ENCODE results near the gene MDC1. TPM values are rescaled to one million over a fixed set of nuclear protein-coding genes. Genes with fewer than 3 reads are reported as not detected.

Gene MDC1
- total RNA-seq, 5 donors from 2014 or later (not counting 1 experiment from before 2014, with no cell fraction given) = 42.3 to 69.7 (median 53.4) TPM

DNA sequence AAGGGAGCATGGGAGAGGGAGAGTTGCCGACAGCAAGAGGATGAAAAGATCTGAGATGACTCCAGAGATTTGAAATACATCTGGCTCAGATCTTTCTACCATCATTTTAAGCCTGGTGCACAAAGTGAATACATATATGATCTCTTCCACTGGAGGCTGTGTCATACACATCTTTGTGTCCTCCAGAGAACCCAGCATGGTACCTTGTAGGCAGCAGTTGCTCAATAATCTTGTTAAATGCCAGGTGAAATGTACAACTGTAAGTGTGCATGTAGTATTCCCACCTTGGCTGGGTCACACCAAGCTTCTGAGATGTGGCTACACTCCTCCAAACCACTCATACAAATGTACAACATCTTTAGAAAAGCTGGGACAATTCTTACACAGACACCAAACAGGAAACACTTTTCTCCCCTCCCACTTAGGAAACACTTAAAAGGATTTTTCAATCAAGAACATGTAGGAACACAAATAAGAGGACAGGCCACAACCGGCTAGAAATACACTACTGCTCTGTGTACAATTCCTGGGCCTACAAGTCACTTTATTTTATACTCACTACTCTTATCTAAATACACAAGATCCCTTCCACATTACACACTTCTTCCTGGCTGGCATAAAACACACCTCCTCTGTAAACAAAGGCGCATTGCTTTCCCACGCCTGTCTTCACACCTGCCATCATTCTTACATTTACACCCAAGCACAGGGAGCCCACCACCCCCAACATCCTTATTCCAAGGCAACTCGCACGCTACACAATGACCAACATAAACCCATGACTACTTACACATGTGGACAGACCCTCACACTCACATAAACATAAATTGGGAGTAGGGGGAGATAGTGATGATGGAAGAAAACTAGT, 31.1 kb upstream of the MDC1 start:
- H3K36me3 ChIP-seq (ENCODE audit: control insufficient read depth in 2 of 2, extremely low read depth in 1 of 2, insufficient read depth in 1 of 2, low read length in 1 of 2) = no peaks in the 10 kb centered on the region
- no peak overlapping the region for H3K4me3 Mint-ChIP-seq
- ChIA-PET CTCF (interaction anchor here (0.6 to 1.6 kb wide), 2 partner anchors 17 to 207 kb away, joined by 3 to 6 read pairs; no protein-coding TSS in a partner anchor), POLR2A (no interaction called here)
- peaks cover 2 to 16% of the 10 kb centered on the region in 2 experiments for H3K4me1 ChIP-seq (ENCODE audit: control insufficient read depth in 1 of 2, extremely low read depth in 1 of 2, insufficient read depth in 2 of 2, low read length in 2 of 2)
- ATAC-seq (replicated peaks in 1 of 4) = no peak
- H3K27ac ChIP-seq (ENCODE audit: low read length) = no peak overlapping the region
- no peaks in the 10 kb centered on the region for H3K9me3 ChIP-seq
- H3K4me3 ChIP-seq (ENCODE audit: control insufficient read depth in 1 of 2, extremely low read depth in 1 of 2, low read length in 1 of 2) = no peak overlapping the region
- H3K9me3 Mint-ChIP-seq = no peaks in the 10 kb centered on the region
- H3K27me3 ChIP-seq (replicated peaks in 1 of 2; ENCODE audit: control insufficient read depth in 2 of 2, extremely low read depth in 1 of 2, insufficient read depth in 2 of 2, low read length in 1 of 2) = no peaks in the 10 kb centered on the region
- no peaks in the 10 kb centered on the region for H3K27me3 Mint-ChIP-seq
- H3K36me3 Mint-ChIP-seq = no peaks in the 10 kb centered on the region
- peak overlapping the region; percentile 2 to 56 for H3K27ac Mint-ChIP-seq
- WGBS (ENCODE audit: insufficient coverage) = 73% methylated on average over 3 of the region's 6 CpGs
- no peak for DNase-seq
- H3K4me1 Mint-ChIP-seq = peaks cover 16 to 40% (median 26%) of the 10 kb centered on the region in 3 donors

DNA sequence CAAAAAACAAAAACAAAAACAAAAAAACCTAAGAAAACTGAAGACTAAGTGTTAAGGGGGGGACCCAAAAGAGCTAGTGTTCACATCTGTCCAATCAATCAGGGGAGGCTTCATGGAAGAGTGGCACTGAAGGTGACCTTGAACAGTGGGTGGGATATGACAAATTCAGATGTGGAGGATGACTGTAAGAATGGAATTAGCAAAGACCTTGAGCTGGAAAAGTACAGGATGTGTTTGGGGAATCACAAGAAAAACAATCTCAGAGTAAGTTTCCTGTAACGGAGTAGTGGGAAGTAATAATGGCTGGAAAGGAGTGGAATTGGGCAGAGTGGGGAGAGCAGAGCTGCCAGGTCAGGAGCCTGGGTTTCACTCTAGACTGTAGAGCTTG, 30.2 kb upstream of the MDC1 start:
- Histone ChIP-seq H3K27ac (ENCODE audit: low read length) (no peak overlapping the region), H3K36me3 (ENCODE audit: control insufficient read depth in 2 of 2, extremely low read depth in 1 of 2, insufficient read depth in 1 of 2, low read length in 1 of 2) (no peaks in the 10 kb centered on the region), H3K9me3 (no peaks in the 10 kb centered on the region), H3K27me3 (replicated peaks in 1 of 2; ENCODE audit: control insufficient read depth in 2 of 2, extremely low read depth in 1 of 2, insufficient read depth in 2 of 2, low read length in 1 of 2) (no peaks in the 10 kb centered on the region), H3K4me3 (ENCODE audit: control insufficient read depth in 1 of 2, extremely low read depth in 1 of 2, low read length in 1 of 2) (no peak overlapping the region), H3K4me1 (ENCODE audit: control insufficient read depth in 1 of 2, extremely low read depth in 1 of 2, insufficient read depth in 2 of 2, low read length in 2 of 2) (peaks cover 2 to 21% of the 10 kb centered on the region in 2 experiments)
- WGBS (ENCODE audit: insufficient coverage) = 100% methylated on average over 1 of the region's 1 CpG
- POLR2A ChIA-PET = no interaction called here
- ATAC-seq (replicated peaks in 1 of 4) (no peak), DNase-seq (no peak)
- H3K9me3 Mint-ChIP-seq = no peaks in the 10 kb centered on the region
- H3K27me3 Mint-ChIP-seq = no peaks in the 10 kb centered on the region
- peaks cover 18 to 41% (median 28%) of the 10 kb centered on the region in 3 donors for H3K4me1 Mint-ChIP-seq
- H3K4me3 Mint-ChIP-seq = no peak overlapping the region
- CTCF ChIA-PET = interaction anchor here (0.6 to 1.6 kb wide), 2 partner anchors 17 to 206 kb away, joined by 3 to 6 read pairs; no protein-coding TSS in a partner anchor
- H3K27ac Mint-ChIP-seq = peak overlapping the region; percentile 16 to 56
- no peaks in the 10 kb centered on the region for H3K36me3 Mint-ChIP-seq

DNA sequence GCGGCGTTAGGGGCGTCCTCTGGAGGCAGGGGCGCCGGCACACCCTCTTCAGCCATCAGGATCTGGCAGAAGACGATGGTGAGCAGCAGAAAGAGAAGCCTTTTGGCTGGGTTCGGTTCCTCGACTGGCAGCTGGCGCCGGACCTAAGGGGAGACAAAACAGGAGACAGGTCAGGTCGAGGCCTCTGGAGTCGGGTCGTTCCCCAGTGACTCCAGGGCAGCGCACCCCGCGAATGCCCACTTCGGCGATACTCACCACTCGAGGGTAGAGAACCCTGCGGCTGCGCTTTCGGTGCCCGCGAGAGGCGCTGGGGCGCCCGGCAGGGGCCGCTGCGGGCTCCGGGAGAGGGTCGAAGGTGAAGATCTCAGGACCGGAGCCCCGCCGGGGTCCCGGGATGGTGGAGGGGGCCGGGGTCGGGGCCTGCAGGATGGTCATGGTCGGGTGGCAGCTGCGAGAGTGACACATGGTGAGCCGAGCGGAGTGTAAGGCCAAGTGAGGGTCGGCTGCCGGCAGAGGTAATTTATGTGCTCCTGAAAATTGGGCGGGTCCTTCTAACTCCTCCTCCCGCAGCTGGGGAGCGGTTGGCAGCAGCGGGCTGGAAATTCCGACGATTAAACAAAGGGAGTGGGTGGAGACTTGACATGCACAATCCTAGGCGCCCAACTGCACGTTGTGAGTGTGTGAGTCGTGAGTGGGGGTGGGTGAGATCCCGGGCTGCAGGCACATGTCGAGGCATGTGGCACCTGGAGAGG, 27.1 kb upstream of the MDC1 start, which contains the start of gene IER3:
Gene IER3 (minus strand): TSS at position 494 of the 752 bp plus-strand sequence. CDS start 29 bp downstream, at position 465.
- peaks cover 46 to 64% (median 57%) of the 10 kb centered on the region in 3 donors for H3K4me1 Mint-ChIP-seq
- Histone ChIP-seq H3K9me3 (no peaks in the 10 kb centered on the region), H3K27ac (ENCODE audit: low read length) (peak within 1 kb of the TSS; percentile 74), H3K4me3 (ENCODE audit: control insufficient read depth in 1 of 2, extremely low read depth in 1 of 2, low read length in 1 of 2) (peak within 1 kb of the TSS; percentile 85 to 86), H3K4me1 (ENCODE audit: control insufficient read depth in 1 of 2, extremely low read depth in 1 of 2, insufficient read depth in 2 of 2, low read length in 2 of 2) (peaks cover 17 to 48% of the 10 kb centered on the region in 2 experiments), H3K36me3 (ENCODE audit: control insufficient read depth in 2 of 2, extremely low read depth in 1 of 2, insufficient read depth in 1 of 2, low read length in 1 of 2) (peaks cover 8 to 15% of the 10 kb centered on the region in 2 donors), H3K27me3 (replicated peaks in 1 of 2; ENCODE audit: control insufficient read depth in 2 of 2, extremely low read depth in 1 of 2, insufficient read depth in 2 of 2, low read length in 1 of 2) (no peaks in the 10 kb centered on the region)
- peak within 1 kb of the TSS; percentile 88 to 93 for H3K27ac Mint-ChIP-seq
- peak; percentile 66 to 71 (median 70) for ATAC-seq (replicated peaks in 1 of 4)
- WGBS (ENCODE audit: insufficient coverage) = 1% methylated on average over 45 of the region's 54 CpGs
- CTCF ChIA-PET = interaction anchor here in 1 of 2 donors (0.8 kb wide), 1 partner anchor 14 kb away, joined by 5 read pairs; no protein-coding TSS in a partner anchor
- POLR2A ChIA-PET = no interaction called here
- no peaks in the 10 kb centered on the region for H3K27me3 Mint-ChIP-seq
- peak within 1 kb of the TSS; percentile 88 to 96 (median 94) for H3K4me3 Mint-ChIP-seq
- peak in 33 of 35 experiments; percentile 20 to 85 (median 52) for DNase-seq
- H3K36me3 Mint-ChIP-seq = peaks cover 18% of the 10 kb centered on the region
- no peaks in the 10 kb centered on the region for H3K9me3 Mint-ChIP-seq

DNA sequence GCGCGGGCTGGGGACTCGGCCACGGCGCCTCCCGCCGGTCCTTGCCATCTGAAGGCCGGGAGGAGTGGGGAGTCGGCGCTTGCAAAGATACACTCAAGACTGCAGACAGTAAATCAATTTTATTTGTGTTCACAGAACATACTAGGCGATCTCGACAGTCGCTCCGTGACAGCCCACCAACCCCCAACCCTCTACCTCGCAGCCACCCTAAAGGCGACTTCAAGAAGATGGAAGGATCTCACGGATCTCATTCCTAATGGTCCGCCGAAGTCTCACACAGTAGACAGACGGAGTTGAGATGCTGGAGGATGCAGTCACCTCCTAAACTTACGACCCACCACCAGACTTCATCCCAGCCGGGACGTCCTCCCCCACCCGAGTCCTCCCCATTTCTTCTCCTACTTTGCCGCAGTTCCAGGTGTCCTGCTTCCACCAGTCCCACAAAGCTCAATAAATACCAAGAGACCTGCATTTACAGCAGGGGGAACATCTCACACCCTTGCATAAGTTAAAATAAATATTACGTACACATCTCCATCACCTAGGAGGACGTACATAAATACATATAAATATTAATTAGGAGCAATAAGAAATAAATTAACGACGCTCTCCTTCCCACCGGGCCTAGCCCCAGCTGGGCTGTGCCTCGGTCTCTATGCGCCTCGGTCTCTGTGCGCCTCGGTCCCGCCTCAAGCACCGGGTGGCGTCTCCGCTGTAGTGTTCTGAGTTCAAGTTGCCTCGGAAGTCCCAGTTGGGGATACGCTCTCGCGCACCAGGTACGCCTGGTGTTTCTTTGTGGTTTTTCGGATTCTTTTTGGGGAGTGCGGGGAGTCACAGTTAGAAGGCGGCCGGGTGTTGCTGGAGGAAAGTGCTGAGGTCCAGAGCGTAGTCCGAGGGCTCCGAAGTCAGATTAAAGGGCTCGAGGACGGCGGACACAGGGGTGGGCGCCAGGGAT, 26.3 kb upstream of the MDC1 start:
- Mint-ChIP-seq H3K9me3 (no peaks in the 10 kb centered on the region), H3K36me3 (peaks cover 26% of the 10 kb centered on the region), H3K4me3 (peak overlapping the region; percentile 88 to 96 (median 94)), H3K4me1 (peaks cover 55 to 66% (median 62%) of the 10 kb centered on the region in 3 donors), H3K27ac (peak overlapping the region; percentile 88 to 93), H3K27me3 (no peaks in the 10 kb centered on the region)
- peak in 7 of 35 experiments; percentile 17 to 65 (median 25) for DNase-seq
- Histone ChIP-seq H3K4me3 (ENCODE audit: control insufficient read depth in 1 of 2, extremely low read depth in 1 of 2, low read length in 1 of 2) (peak overlapping the region; percentile 85 to 86), H3K4me1 (ENCODE audit: control insufficient read depth in 1 of 2, extremely low read depth in 1 of 2, insufficient read depth in 2 of 2, low read length in 2 of 2) (peaks cover 25 to 55% of the 10 kb centered on the region in 2 experiments), H3K36me3 (ENCODE audit: control insufficient read depth in 2 of 2, extremely low read depth in 1 of 2, insufficient read depth in 1 of 2, low read length in 1 of 2) (peaks cover 8 to 23% of the 10 kb centered on the region in 2 donors), H3K27me3 (replicated peaks in 1 of 2; ENCODE audit: control insufficient read depth in 2 of 2, extremely low read depth in 1 of 2, insufficient read depth in 2 of 2, low read length in 1 of 2) (no peaks in the 10 kb centered on the region), H3K9me3 (no peaks in the 10 kb centered on the region), H3K27ac (ENCODE audit: low read length) (peak overlapping the region; percentile 74)
- WGBS (ENCODE audit: insufficient coverage) = under 1% methylated on average over 45 of the region's 55 CpGs
- POLR2A ChIA-PET = no interaction called here
- ATAC-seq (replicated peaks in 1 of 4) = peak; percentile 26 to 45 (median 35)
- CTCF ChIA-PET = interaction anchor here in 1 of 2 donors (0.6 kb wide), 1 partner anchor 776 kb away, joined by 3 read pairs; no protein-coding TSS in a partner anchor

DNA sequence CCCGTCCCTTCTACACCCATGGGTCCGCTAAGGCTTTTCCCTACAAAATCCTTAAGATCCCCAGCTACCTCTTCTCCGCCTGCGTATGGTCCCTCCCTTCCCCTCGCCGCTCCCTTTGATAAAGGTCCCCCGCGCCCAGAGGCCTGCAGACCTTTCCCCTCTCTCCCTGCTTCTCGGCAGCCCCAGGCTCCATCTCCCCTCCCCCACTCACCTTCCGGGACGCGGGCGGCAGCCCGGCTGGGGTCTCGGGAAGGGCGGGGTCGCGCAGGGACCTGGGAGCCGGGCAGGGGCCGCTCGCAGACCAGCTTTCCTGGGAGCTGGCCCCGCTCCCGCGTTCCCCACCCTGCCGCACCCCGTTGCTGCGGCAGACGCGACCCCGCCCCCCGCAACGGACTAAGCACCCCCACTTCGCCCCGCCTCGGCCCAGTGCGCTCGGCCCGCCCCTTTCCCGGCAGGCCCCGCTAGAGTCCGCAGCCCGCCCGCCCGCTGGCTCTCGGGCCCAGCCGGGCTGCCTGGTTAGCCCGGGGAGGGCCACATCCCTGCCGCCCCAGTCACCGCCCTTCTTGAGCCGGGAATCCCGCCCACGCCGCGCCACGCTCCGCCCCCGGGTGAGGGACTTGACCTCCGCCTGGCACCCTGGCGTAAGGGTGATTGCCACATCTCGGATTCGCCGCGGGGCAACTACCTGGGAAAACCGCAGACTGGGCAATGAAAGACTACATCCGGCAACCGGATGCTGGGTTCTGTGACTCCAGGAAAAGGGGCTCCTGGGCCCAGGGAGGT, 25.4 kb upstream of the MDC1 start, which contains the start of gene FLOT1:
Gene FLOT1 (minus strand): TSS at position 372 of the 783 bp plus-strand sequence. CDS start 498 bp downstream, outside the sequence.
- ATAC-seq (replicated peaks in 1 of 4) (peak; percentile 51 to 62 (median 58)), DNase-seq (peak; percentile 54 to 88 (median 69))
- under 1% methylated on average over 66 of the region's 66 CpGs for WGBS (ENCODE audit: insufficient coverage)
- Histone ChIP-seq H3K4me1 (ENCODE audit: control insufficient read depth in 1 of 2, extremely low read depth in 1 of 2, insufficient read depth in 2 of 2, low read length in 2 of 2) (peaks cover 34 to 61% of the 10 kb centered on the region in 2 experiments), H3K27me3 (replicated peaks in 1 of 2; ENCODE audit: control insufficient read depth in 2 of 2, extremely low read depth in 1 of 2, insufficient read depth in 2 of 2, low read length in 1 of 2) (no peaks in the 10 kb centered on the region), H3K36me3 (ENCODE audit: control insufficient read depth in 2 of 2, extremely low read depth in 1 of 2, insufficient read depth in 1 of 2, low read length in 1 of 2) (peaks cover 8 to 23% of the 10 kb centered on the region in 2 donors), H3K9me3 (no peaks in the 10 kb centered on the region), H3K27ac (ENCODE audit: low read length) (peak within 1 kb of the TSS; percentile 74), H3K4me3 (ENCODE audit: control insufficient read depth in 1 of 2, extremely low read depth in 1 of 2, low read length in 1 of 2) (peak within 1 kb of the TSS; percentile 85 to 88)
- ChIA-PET POLR2A (no interaction called here), CTCF (interaction anchor here in 1 of 2 donors (0.6 to 0.8 kb wide), 2 partner anchors 20 to 775 kb away, joined by 3 read pairs; no protein-coding TSS in a partner anchor)
- peak within 1 kb of the TSS; percentile 89 to 93 for H3K27ac Mint-ChIP-seq
- no peaks in the 10 kb centered on the region for H3K9me3 Mint-ChIP-seq
- H3K4me1 Mint-ChIP-seq = peaks cover 59 to 66% (median 65%) of the 10 kb centered on the region in 3 donors
- H3K4me3 Mint-ChIP-seq = peak within 1 kb of the TSS; percentile 88 to 96 (median 94)
- H3K36me3 Mint-ChIP-seq = peaks cover 30% of the 10 kb centered on the region
- H3K27me3 Mint-ChIP-seq = no peaks in the 10 kb centered on the region
